ENCODE results near the gene RGS19.
"Not testable (repeated sequence)": the region's sequence is repeated elsewhere in the genome, so short reads cannot be mapped to it uniquely, and the experiment has no call there.

Gene RGS19

GRCh38 chr20:64079273-64080012 lies at the start of gene RGS19:
RGS19 (minus strand) TSS chr20:64079518; CDS start chr20:64076886, 2,632 bp downstream.
- peak in 43 of 56 donors; percentile 11 to 83 (median 48) for DNase-seq

GRCh38 chr20:64123517-64123916 lies 44.2 kb upstream of the RGS19 start:
- not testable (repeated sequence) for DNase-seq

GRCh38 chr20:64122927-64123326 lies 43.6 kb upstream of the RGS19 start:
- not testable (repeated sequence) for DNase-seq

GRCh38 chr20:64121586-64121985 lies 42.3 kb upstream of the RGS19 start:
- no peak for DNase-seq

- no peak for DNase-seq
Observed at GRCh38 chr20:64119681-64120341, 40.5 kb upstream of the RGS19 start.

- no peak for DNase-seq
Observed at GRCh38 chr20:64119301-64119680, 40.0 kb upstream of the RGS19 start.

GRCh38 chr20:64117432-64117777 lies 38.1 kb upstream of the RGS19 start:
- DNase-seq = not testable (repeated sequence)

- DNase-seq = no peak
Observed at GRCh38 chr20:64116541-64117431, 37.5 kb upstream of the RGS19 start.

GRCh38 chr20:64116016-64116415 lies 36.7 kb upstream of the RGS19 start:
- no peak for DNase-seq

GRCh38 chr20:64115171-64115911 lies 36.0 kb upstream of the RGS19 start:
- DNase-seq = peak in 15 of 56 donors; percentile 19 to 61 (median 40)

- no peak for DNase-seq
Observed at GRCh38 chr20:64114356-64114971, 35.1 kb upstream of the RGS19 start.

- DNase-seq = no peak
Observed at GRCh38 chr20:64113796-64114355, 34.6 kb upstream of the RGS19 start.

- DNase-seq = no peak
Observed at GRCh38 chr20:64113444-64113775, 34.1 kb upstream of the RGS19 start.

- DNase-seq = no peak
Observed at GRCh38 chr20:64112691-64113443, 33.5 kb upstream of the RGS19 start.

GRCh38 chr20:64111841-64112641 lies 32.7 kb upstream of the RGS19 start:
- DNase-seq = peak in 18 of 56 donors; percentile 19 to 74 (median 42)

GRCh38 chr20:64110411-64111068 lies 31.2 kb upstream of the RGS19 start:
- DNase-seq = no peak

GRCh38 chr20:64109831-64110391 lies 30.6 kb upstream of the RGS19 start:
- DNase-seq = peak in 4 of 56 donors; percentile 27 to 47 (median 38)

Data from nucleus accumbens (tissue), 56 donors.